Dermis blood vessel endothelial cell (primary cell): ENCODE results near the gene RXRG. TPM values are rescaled to one million over a fixed set of nuclear protein-coding genes. Genes with fewer than 3 reads are reported as not detected.

Experiments
- DNase-seq: peaks from one replicate; pipeline ENCODE4 v3.0.0; 2010
- total RNA-seq: library from RNA; depleted of rRNA; stranded (reverse); fragments of >200 nt; gene quantifications from 2 replicates; pipeline ENCODE4 v1.2.3, GENCODE V29; 2014

Gene RXRG
- total RNA-seq, 1 donor from 2014 or later, result not detected

DNA sequence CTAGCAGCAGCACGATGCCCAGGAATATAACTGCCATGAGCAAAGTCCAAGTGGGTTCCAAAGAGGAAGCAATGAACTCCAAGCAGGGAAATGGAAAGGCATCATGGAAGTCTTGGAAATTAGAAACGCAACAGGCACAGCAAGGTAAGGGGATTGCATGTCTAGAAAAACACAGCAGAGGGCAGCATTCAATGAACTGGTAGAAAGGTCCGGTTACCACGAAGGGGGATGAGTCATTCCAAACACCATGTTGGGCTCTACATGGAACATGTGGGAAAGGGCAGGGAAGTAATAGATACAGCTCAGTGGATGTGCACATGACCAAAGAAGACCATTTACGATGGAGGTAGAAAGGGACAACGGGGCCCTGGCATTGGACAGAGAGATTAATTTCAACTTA, 36.4 kb downstream of the RXRG start:
- DNase-seq, result peak; percentile 49

DNA sequence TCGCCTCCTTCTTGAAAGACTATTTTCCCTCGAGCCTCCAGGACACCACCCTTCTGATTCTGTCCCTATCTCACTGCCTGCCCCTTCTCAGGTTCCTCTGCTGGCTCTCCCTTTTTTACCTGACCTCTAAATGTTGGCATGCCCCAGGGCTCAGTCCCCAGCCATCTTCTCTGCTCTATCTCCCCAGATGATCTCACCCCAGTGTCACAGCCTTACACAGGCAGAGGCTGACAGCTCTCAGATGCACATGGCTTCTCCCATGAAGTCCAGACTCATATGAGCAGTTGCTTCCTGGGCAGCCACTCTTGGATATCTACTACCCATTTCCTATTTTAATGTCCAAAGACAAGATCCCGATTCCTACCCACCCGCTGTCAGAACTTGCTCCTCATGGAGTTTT, 37.5 kb downstream of the RXRG start:
- no peak for DNase-seq

DNA sequence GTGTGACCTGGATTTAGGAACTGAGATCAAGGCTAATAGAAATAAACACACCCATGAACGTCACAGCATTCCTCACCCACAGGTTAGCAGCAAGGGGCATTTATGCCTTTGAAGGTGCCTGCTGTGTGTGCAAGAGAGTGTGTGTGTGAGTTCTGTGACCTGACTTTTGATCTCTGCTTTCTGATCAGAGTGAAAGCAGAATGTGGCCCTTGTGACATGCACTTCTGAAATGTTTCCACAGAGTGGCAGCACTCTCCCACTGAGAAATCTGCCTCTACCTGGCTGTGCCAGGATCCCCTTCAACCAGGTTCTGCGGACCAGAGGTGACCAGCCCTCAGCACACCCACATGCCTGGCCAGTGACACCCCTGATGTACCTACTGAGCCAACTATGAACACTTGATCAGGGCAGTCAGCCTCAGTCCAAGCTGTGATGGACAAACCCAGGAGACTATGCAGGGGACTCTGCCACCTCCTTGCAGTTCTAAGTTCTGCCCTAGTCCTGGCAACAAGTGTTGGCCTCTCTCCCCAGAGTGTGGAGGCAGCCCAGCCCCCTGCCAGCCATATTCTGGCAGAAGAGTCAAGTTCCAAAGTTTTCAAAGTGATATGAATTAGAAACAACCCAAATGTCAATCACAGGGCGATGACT, 41.0 kb downstream of the RXRG start:
- DNase-seq, result peak; percentile 53

DNA sequence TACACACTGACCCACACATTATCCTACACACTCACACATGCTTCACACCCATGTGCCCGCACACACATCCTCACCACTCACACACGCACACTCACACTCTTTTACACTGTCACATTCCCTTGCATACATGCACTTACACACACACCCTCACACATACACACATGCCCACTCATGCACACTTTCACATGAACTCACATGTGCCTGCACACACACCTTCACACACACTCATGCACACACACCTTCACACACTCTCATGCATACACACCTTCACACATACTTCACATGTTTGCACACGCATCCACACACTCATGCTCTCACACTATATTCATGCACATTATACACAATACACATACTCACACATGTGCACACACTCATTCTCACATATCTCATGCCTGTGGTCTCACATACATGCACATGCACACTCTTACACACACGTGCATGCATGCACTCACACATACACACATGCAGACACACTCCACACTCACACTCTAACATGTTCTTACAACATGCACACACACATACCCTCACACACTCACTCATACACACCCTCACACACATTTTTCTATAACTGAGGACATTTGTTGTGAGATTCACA, 42.3 kb downstream of the RXRG start:
- no peak for DNase-seq

DNA sequence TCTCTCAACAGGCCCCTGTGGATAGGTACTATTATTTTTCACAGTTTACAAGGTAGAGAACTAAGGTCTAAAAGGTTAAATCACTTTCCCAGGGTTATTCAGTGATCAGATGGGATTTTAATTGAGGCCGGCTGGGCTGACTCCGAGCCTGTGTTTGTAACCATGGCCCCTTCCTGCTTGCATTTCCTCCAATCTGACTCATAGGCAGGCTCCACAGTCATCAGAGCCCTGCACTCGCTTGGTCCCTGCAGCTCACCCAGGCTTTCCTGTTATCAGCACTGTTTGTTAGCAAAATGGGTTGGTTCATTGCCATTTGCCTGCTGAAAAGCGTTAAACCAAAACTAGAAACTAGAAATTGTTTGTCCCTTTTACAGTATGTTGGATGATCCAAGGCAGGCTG, 47.0 kb downstream of the RXRG start:
- peak; percentile 95 for DNase-seq

DNA sequence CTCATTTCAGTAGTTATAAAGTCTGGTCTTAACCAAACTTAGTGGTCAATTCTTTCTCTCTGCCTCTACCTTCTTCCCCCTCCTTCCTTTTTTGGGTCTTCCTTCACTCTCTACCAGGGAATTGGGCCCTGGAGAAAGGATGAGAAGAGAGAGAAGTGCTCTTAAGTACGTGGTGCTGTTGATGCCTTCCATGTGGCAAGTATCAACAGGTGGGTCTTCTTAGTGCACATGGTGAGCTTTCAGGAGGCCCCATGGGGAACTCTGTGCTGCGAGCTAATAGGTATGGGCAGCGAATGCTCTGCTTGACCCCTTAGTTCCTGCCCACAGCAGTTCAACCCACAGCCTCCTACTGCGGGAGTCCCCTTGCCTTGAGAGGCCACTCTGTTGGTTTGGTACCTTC, 49.0 kb downstream of the RXRG start:
- DNase-seq, result no peak

DNA sequence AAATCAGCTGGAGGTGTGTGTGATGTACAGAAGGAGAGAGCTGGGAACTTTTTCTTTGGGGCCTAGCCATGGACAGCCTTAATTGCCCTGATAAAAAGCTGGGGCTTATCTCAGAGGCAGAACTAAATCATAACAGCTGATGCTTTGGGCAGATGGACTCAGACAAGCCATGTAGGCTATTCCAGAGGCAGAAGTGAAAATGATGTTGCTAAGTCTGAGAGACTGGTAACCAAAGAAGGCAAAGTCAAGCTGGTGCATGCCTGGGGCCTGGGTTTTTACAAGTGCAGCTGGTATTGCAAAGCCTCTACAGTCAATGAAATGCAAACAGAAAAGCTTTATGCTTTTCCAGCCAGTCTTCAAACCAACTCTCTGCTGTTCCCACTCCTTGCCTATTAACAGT, 49.4 kb downstream of the RXRG start:
- no peak for DNase-seq

DNA sequence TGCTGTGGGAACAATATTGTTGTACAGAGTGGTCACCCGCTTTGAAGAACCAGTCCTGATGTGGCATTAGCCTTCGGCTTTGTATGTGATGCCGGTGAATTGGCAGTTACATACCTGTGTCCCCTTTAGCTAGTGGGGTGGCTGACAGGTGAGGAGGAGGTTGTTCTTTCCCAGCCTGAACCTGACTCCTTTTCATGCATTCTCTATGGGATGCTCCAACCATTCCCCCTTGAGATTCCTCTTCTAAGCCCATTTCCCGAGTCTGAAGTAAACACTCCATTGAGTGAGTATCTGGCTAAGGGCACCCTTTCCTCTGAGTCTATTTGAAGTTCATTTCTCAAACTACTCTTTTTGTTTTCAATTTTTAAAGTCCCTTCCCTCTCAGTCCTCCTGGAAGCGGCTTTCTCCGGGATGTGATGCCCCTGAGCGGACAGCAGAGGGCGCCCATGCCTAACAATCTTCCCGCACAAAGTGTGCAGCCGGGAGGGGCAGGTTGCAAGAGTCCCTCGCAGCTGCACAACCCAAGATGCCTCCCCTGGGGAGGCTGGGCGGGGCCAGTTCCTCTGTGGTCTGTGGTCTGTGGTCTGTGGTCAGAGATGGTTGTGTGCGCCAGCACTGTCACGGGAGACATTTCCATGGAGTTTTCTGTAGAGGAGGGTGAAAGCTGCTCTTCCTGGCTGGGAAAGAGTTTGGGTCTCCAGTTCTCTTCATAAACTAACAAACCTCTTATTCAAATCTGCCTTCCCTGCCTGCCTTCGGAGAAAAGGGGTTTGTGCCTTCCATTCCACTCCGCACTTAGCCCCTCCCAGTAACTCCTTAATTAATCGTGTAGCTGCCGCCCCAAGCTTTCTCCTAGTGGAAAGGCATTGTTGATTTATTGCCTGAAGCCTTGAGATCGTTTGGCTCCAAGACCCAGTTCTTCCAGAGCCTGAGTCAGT, 52.0 kb downstream of the RXRG start:
- DNase-seq, result peak; percentile 82

DNA sequence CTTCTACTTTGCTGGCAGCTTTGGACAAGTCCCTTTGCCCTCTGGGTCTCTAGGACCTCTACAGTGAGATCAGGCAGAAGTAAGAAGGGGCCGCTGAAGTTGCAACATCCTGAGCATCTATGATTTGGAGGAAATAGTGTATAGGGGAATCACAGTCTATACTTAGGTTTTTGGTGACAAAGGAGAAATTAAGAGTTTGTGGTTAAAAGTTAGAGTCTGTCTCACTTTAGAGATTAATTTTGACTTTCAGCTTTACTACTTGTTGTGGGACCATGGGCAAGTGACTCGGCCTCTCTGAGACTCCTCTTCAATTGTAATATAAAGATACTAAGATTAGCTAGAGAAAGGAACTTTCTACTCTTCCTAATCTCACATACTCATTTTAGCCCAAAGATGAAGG, 55.3 kb downstream of the RXRG start:
- DNase-seq, result no peak

DNA sequence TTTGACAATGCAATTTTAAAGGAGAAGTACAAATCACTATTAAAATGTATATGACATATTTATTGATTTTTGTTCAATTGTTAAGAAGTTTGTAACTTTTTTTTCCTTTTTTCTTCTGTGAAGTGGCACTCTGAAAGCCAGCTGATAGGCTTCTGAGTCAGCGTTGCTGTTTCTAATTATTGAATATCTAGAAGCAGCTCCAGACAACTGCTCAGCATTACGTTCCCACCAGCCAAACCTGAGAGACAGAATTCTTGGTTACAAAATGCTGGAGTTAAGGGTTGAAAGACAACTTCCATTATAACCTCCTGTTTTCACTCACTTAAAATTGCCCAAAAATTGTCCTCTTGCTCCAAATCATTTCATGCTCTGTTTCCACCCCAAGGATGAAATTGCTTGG, 57.0 kb downstream of the RXRG start:
- DNase-seq, result no peak

DNA sequence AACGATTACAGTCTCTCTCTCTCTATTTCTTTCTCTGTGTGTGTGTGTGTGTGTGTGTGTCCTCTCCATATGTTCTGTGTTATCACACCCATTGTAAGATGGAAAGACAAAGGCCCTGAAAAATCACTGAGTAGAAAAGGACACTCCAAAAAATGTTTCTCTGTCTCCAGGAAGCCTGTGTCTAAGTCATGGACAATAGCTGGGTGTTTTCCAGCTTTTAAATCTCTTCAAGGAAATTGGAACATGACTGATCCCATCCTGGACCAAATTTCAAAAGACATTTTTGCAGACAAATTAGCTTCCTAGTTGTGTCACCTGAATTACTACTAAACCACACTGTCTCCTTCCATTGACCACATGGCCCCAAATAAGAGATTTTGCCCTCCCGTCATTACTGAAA, 57.4 kb downstream of the RXRG start:
- DNase-seq, result peak; percentile 34

DNA sequence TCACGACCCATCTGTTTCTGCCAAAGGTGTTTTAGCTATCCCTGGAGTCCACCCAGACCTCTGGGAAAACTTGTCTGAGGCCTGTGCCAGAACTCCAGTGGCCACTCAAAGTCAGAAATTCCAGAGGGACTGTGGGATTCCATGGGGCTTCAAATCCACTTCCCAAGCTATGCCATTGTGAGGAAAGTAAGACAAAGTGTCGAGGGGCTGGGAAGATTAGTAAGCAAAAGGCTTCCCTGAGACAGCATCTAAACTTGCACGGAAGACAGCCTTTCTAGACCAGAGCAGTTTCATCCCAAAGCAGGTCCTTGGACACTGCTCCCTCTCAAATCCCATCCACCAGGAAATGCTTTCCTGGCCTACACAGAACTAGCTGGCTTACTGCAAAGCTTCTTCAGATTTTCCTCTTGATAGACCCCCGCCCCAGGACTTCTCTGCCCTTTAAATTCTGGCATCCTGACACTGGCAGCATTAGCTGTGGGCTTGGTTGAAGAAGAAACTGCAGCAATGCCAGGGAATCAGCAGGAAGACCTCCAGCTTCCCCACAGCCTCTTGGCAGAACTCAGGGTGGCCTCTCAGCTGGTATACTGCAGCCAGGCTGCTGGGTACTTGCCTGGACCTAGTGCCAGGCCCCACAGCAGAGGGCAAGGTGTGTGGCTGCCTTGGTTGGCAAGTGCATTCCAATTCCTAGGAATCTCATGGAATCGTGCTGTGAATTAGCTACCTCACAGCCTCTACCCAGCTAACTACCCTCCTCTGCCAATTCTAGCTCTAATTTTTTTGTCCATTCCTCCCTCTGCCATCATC, 61.1 kb downstream of the RXRG start:
- DNase-seq, result no peak

DNA sequence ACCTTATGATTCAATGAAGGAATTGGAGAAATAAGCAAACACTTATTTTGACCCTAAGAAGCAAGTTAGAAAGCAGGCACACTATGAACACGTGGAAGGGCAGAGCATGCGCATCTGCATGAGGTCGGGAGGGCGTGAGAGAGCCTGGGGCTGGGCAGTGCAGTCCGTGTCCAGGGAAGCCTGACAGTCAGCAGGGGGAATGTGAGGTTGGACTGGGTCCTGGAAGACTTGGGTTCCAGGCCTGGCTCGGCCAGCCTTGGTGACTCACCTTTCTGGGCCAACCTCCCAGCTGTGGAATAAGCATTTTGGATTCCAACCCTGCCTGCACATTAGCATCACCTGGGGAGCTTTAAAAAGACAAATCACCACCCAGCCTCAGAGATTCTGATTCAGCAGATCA, 61.9 kb downstream of the RXRG start:
- DNase-seq, result no peak

DNA sequence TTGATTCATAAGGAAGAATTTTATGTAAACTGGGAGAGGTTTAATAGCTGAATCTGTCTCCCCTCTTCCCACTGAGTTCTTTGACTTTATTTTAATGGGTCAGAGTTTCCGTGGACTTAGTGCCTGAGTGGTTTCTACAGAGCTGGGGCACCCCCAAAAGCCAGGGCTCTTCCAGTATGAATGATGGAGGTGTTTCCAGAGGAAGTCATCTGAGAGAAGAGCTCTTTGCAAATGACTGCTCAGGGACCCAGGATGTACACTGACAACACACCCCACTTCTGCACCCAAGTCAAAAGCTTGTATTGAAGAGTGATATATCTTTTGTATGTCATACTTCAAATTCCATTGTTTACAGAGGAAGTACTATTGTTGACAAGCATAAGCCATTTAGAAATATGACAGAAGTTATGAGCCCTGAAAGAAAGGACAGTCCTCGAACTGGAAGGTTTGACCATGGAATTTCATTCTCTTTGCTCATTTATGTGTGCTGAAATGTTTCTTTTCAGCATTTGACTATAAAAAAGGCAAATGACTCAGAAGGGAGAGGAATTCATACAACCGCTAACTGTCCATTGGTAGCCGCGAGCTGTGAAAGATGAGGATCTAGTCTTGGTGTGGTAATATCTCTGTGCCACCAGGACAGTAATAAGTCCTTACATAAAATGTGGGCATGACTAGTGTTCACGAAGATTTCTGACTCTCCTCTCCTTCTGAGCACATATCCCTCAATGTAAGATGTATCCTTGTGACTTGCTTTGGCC, 63.0 kb downstream of the RXRG start:
- DNase-seq, result no peak

DNA sequence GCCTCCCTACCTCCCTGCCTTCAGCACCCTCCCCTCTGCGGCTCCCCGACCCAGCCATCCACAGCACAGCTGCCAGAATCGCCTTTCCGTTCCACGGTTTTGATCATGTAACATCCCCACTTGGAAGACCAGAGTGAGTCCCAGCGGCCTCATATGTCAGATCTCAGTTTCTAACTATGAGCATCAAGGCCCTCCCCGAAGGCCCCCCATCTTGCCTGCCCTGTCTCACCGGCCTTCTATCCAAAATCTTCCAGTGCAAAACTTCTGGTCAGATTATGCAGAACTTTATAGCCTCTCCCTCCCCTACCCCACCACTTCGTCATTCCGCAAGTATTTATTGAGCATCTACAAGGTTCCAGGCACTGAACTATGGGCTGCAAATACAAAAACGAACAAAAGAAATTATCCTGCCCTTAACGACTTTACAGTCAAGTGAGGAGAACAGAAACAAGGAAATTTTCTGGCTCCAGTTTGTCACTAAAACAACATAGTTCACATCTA, 68.1 kb downstream of the RXRG start:
- no peak for DNase-seq

DNA sequence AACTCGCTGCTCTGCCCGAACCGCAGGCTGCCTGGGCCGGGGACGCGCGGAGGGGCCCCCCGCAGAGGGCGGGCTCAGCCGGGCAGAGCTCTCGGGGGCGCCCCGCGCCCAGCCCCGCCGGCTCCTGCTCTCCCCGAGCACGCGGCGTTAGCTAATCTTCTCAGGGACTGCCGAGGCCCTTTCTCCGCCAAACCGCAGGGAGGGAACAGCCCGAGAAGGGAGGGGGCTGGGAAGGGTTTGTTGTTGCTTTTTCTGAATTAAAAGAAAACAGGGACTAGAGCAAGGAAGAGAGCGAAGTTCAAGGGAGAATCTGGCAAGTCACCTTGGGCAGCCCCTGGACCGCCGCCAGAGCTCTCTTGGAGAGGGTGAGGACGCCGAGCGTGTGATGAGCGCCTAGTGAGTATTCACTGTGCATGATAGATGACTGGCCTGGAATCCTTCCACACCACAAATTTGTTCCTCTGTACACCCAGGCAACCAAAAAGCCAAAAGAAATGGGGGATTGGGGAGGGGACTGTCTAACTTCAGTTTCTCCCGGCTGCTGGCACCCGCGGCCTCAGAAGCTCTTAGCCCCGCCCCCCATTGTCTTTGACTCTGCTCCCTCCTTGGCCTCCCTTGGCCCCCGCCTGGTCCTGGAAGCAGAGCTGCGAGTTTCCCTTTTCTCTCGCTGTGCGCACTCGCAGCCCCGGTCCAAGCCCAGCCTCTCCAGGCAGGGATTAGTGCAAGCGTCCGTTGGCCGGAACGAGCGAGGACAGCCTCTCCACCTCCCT, 68.7 kb downstream of the RXRG start:
- DNase-seq, result peak; percentile 86

DNA sequence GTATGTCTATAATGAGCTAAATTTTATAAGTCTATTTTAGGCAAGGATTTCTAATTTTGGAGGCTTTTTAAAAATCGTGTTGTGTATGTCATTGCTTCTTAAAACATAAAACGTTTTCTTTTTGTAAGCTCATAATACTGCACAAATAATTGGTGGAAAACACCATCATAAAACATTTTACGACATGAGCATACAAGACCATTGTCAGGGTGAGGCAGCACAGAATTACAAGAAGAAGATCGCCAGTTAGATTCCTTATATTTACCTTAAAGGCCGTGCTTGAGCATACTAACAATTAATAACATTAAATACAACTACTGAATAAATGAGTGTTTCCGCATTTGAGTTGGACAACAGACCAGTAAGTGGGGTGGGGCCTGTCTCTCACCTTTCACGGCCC, 69.3 kb downstream of the RXRG start:
- DNase-seq, result peak; percentile 21

DNA sequence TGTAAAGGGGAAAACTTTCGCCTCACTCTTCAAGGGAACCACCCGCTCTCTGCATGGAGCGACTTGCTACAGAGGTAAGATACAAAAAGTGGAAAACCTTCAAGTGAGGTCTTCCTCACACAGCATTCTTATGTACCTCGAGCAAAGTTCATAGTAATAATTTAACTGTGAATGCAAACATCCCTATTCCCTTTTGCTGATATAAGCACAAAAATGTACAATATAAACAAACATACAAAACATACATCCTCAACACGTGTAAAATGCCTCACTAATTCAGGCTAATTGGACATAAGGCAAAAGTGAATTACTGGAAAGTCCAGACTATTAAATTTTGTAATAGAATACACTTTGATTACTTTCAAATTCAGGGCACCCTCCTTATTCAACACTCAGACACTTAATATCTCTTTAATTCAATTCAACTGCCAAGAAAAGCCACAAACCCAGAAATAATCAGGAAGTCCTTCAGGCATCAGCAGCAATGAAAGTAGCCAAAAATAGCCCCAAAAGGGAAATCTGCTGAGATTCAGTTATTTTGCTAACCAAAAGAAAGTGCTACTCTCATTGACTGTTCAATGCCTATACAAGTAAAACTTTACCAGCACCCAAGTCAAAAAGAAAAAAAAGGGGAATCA, 73.2 kb downstream of the RXRG start:
- no peak for DNase-seq

DNA sequence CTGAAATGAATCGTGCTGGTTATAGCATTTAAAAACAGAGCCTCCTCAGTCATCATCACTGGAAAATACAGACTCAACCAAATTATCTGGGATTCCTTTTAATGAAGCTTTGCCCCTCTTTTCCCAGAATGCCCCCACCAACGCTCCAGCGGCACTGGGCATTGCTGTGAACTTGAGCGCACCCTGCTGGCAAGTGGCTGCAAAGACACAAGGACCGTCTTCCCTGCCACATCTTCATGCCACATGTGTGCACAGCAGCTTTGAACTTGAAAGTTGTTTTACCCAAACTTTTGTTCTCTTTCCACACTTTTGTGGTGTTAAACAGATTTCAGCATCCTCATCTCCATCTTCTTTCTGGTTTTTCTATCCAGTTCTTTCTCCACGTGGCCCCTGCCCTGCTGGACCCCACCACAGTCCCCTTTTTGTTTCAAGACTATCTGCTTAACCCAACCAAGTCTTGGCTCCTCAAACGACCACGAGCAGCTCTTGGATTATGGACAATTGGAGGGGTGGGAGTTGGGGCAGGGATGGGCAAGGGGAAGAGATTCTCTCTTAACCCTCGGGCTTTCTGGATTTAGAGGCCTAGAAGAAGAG, 75.6 kb downstream of the RXRG start:
- DNase-seq, result peak; percentile 76

DNA sequence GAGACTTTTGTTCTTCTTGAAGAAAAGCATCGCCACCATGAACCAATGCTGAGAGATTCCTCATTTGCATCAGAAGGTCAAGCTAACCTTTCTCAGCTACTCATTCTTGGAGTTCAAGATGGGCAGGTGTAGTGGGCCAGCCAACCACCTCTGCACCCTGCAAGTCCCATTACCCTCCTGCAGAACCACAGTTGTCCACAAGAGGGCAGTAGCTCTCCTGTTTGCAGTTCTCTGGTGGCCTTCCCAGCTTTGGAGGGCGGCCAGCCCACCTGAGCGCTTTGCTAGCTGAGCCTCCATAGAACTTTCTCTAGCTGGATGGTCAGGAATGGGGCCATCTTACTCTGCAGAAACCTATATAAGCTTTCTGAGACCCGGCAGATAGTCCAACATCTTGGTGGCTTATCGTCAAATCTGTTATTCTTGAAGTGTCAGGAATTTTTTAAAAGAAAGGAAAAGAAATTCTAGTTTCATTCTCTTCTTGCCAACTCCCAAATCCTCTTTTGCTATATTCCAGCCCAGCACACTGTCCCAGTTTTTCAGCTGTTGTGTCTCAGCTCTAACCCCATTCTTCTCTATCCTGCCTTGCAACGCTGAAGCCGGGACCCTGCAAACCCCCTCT, 77.4 kb downstream of the RXRG start:
- DNase-seq, result peak; percentile 91
